A549 (cell line): ENCODE measurements around the gene FBF1. TPM values are rescaled to one million over a fixed set of nuclear protein-coding genes. Genes with fewer than 3 reads are reported as not detected.

Experiments
- ATAC-seq, 2 experiments: fragments of 200-7000 bp in 1 of 2; fragments of >200 bp in 1 of 2; cut with Nextera tagmentation in 1 of 2; cut with Tn5 transposase in 1 of 2; 3 replicates each; pipeline versions ENCODE4 v1.8.0 to v1.9.1; 2018 to 2020; ENCODE audit warnings: mild to moderate bottlenecking in 1 of 2, moderate library complexity in 1 of 2
- CTCF ChIA-PET: fragments of 300-600 bp; sonication (Branson Sonifier 250); formaldehyde crosslinking; extraction: SDS; loops from one replicate; lab custom pipeline; 2021; ENCODE audit warnings: antibody characterized with exemption, inconsistent platforms; lab: Yijun Ruan, JAX
- POLR2A ChIA-PET: fragments of 350-600 bp; formaldehyde crosslinking; extraction: SDS; loops from one replicate; lab custom pipeline; 2021; ENCODE audit warnings: antibody characterized with exemption, inconsistent platforms; lab: Yijun Ruan, JAX
- DNase-seq, 2 experiments: peaks; one replicate each; pipeline versions ENCODE4 v3.0.0 to v3.0.0-alpha.2; 2011 to 2016; ENCODE audit warnings: low read depth in 1 of 2, low spot score in 1 of 2
- FAIRE-seq: peaks from 2 replicates; lab custom pipeline; 2011; peaks lifted over from hg19 to GRCh38; lab: Jason Lieb, UNC
- H3K27ac ChIP-seq, 2 experiments: fragments of >200 bp; sonication (Bioruptor Twin); formaldehyde crosslinking; 3 replicates each; pipeline ENCODE4 v1.5.1; 2016 to 2017
- H3K4me1 ChIP-seq: fragments of >200 bp; sonication (Bioruptor Twin); formaldehyde crosslinking; 3 replicates; pipeline ENCODE4 v1.6.1; 2016
- H3K4me2 ChIP-seq: fragments of >200 bp; sonication (Bioruptor Twin); formaldehyde crosslinking; 3 replicates; pipeline ENCODE4 v1.6.1; 2016
- H3K4me3 ChIP-seq: fragments of >200 bp; sonication (Bioruptor Twin); formaldehyde crosslinking; 3 replicates; pipeline ENCODE4 v1.5.1; 2016
- H3K9me3 ChIP-seq: fragments of >200 bp; sonication (Bioruptor Twin); formaldehyde crosslinking; 3 replicates; pipeline ENCODE4 v1.6.1; 2016
- BCL3 ChIP-seq: fragments of >200 bp; sonication (Bioruptor Twin); formaldehyde crosslinking; IDR thresholded peaks from 3 replicates; pipeline ENCODE4 v1.6.1; 2016
- CBX2 ChIP-seq: fragments of 200-600 bp; sonication (generic); IDR thresholded peaks from 2 replicates; pipeline ENCODE4 v1.6.1; 2016; ENCODE audit warnings: low read depth, mild to moderate bottlenecking, borderline replicate concordance
- CHD2 ChIP-seq: fragments of 150-350 bp; IDR thresholded peaks from 2 replicates; pipeline ENCODE4 v1.6.1; 2014; ENCODE audit warnings: low read length; ENCODE audit not compliant: partially characterized antibody
- CHD4 ChIP-seq: fragments of 200-600 bp; sonication (generic); IDR thresholded peaks from 2 replicates; pipeline ENCODE4 v1.6.1; 2016; ENCODE audit warnings: antibody characterized with exemption, mild to moderate bottlenecking, borderline replicate concordance
- CTCF ChIP-seq: fragments of >200 bp; sonication (Bioruptor Twin); formaldehyde crosslinking; IDR thresholded peaks from 3 replicates; pipeline ENCODE4 v1.5.1; 2016
- EHF ChIP-seq: fragments of 250-450 bp; sonication (Bioruptor Pico); IDR thresholded peaks from 2 replicates; pipeline ENCODE4 v1.5.0; 2020; ENCODE audit warnings: mild to moderate bottlenecking
- FOSB ChIP-seq: fragments of 250-450 bp; sonication (Bioruptor Pico); IDR thresholded peaks from 2 replicates; pipeline ENCODE4 v1.5.0; 2020; ENCODE audit warnings: mild to moderate bottlenecking, moderate library complexity
- FOSL2 ChIP-seq, 2 experiments: fragments of 450-650 bp in 1 of 2; fragments of >200 bp in 1 of 2; sonication (Bioruptor Twin) in 1 of 2; formaldehyde crosslinking; IDR thresholded peaks; 2 replicates each; pipeline versions ENCODE4 v1.5.0 to v1.6.1; 2016 to 2020; ENCODE audit warnings: mild to moderate bottlenecking in 1 of 2, moderate library complexity in 1 of 2
- JUN ChIP-seq, 2 experiments: fragments of >200 bp; sonication (Bioruptor Twin); formaldehyde crosslinking; IDR thresholded peaks; 2 replicates in 1 of 2; 3 replicates in 1 of 2; pipeline ENCODE4 v1.6.1; 2016 to 2017
- MAFK ChIP-seq: fragments of 450-650 bp; IDR thresholded peaks from 2 replicates; pipeline ENCODE4 v1.6.1; 2014; ENCODE audit not compliant: partially characterized antibody
- MAX ChIP-seq: IDR thresholded peaks from 2 replicates; pipeline ENCODE4 v1.6.1; 2012
- MYC ChIP-seq: IDR thresholded peaks from 2 replicates; pipeline ENCODE4 v1.6.1; 2012; ENCODE audit warnings: mild to moderate bottlenecking, inconsistent platforms, low read length, improper control_type of control experiment, borderline replicate concordance
- NPAS2 ChIP-seq: fragments of 250-450 bp; sonication (Bioruptor Pico); IDR thresholded peaks from 2 replicates; pipeline ENCODE4 v1.8.0; 2022; ENCODE audit warnings: mild to moderate bottlenecking, moderate library complexity, borderline replicate concordance
- PHF8 ChIP-seq: fragments of 200-600 bp; sonication (generic); IDR thresholded peaks from 2 replicates; pipeline ENCODE4 v1.6.1; 2016; ENCODE audit warnings: low read depth, mild to moderate bottlenecking, antibody characterized with exemption, moderate library complexity, borderline replicate concordance
- POLR2A ChIP-seq: IDR thresholded peaks from 2 replicates; pipeline ENCODE4 v1.6.1; 2012; ENCODE audit warnings: mild to moderate bottlenecking, low read length
- RAD21 ChIP-seq, 2 experiments: fragments of >200 bp in 1 of 2; sonication (Bioruptor Twin) in 1 of 2; formaldehyde crosslinking in 1 of 2; IDR thresholded peaks in 1 of 2; conservative IDR thresholded peaks in 1 of 2; 2 replicates in 1 of 2; 3 replicates in 1 of 2; pipeline ENCODE4 v1.6.1; 2012 to 2018; ENCODE audit warnings: inconsistent platforms in 1 of 2
- REST ChIP-seq: fragments of 200-600 bp; sonication (generic); IDR thresholded peaks from 2 replicates; pipeline ENCODE4 v1.6.1; 2016; ENCODE audit warnings: antibody characterized with exemption, mild to moderate bottlenecking, moderate library complexity
- SMC3 ChIP-seq: fragments of >200 bp; sonication (Bioruptor Twin); formaldehyde crosslinking; IDR thresholded peaks from 3 replicates; pipeline ENCODE4 v1.6.1; 2018; ENCODE audit warnings: inconsistent platforms
- SREBF2 ChIP-seq: fragments of 450-650 bp; IDR thresholded peaks from 2 replicates; pipeline ENCODE4 v1.6.1; 2014; ENCODE audit warnings: mild to moderate bottlenecking, moderate library complexity
- WGBS: methylation state at CpG from one replicate; pipeline ENCODE4 v1.1.6; 2017; ENCODE audit errors: missing lambda C conversion rate; 5-methylcytosine and 5-hydroxymethylcytosine counted together
- polyA plus RNA-seq, 4 experiments: library from polyadenylated mRNA; depleted of rRNA in 3 of 4; stranded (reverse); fragments of >200 nt; fragmentation: RNase III in 1 of 4; extraction: RNeasy Plus Mini Kit Qiagen cat#74134 plus additional on column Dnase treatment in 1 of 4; gene quantifications; 2 replicates in 3 of 4; 3 replicates in 1 of 4; pipeline ENCODE4 v1.2.3, GENCODE V29; 2011 to 2017

Gene FBF1
- polyA plus RNA-seq, 2 of the 4 experiments (the other 2 are of a cell fraction), result 8.5 to 17.8 TPM

- H3K4me2 ChIP-seq, result peak within 1 kb of the TSS; percentile 99
- CTCF ChIA-PET, result interaction anchor here (0.7 to 22.8 kb wide), 33 partner anchors 8 to 383 kb away, joined by 3 to 513 read pairs (median 4); partner anchors contain the start of genes FBF1, MRPL38, TRIM47 and TSEN54
- TF ChIP-seq NPAS2 (no peak), JUN (IDR thresholded peaks at IDR 0.05) (peak; percentile 68 to 94; a peak in 3 of 5 replicates), CBX2 (no peak), MAFK (no peak), FOSB (no peak), PHF8 (peak; percentile 77; the same call in 1 of the 2 replicates), CTCF (peak; percentile 59), SMC3 (peak; percentile 40; the same call in 2 of the 3 replicates), CHD2 (no peak), EHF (CRISPR knock-in tag) (no peak), FOSL2 (IDR thresholded peaks at IDR 0.05) (peak; percentile 24; the same call in 1 of the 2 replicates), FOSL2 (CRISPR knock-in tag; IDR thresholded peaks at IDR 0.05) (peak; percentile 88), SREBF2 (no peak), MYC (peak; percentile 55; the same call in 1 of the 2 replicates), MAX (peak; percentile 88), REST (no peak), POLR2A (peak; percentile 95), CHD4 (no peak), RAD21 (conservative IDR thresholded peaks at IDR 0.05 in 1 of 2, IDR thresholded peaks at IDR 0.05 in 1 of 2) (peak; percentile 12 to 54; a peak in 3 of 5 replicates), BCL3 (peak; percentile 84)
- TF ChIP-seq, all 56 proteins: peak for 10
- WGBS, result 2% methylated on average over 13 of the region's 102 CpGs
- peak within 1 kb of the TSS; percentile 90 to 97 for H3K27ac ChIP-seq
- ATAC-seq, result peak; percentile 76 to 80
- peaks cover 17% of the 10 kb centered on the region for H3K4me1 ChIP-seq
- H3K4me3 ChIP-seq, result peak within 1 kb of the TSS; percentile 84
- no peak for FAIRE-seq
- peak; percentile 69 to 83 for DNase-seq
- no peaks in the 10 kb centered on the region for H3K9me3 ChIP-seq
- POLR2A ChIA-PET, result interaction anchor here (0.7 to 3.8 kb wide), 13 partner anchors 9 to 383 kb away, joined by 3 to 28 read pairs (median 5); partner anchors contain the start of genes ACOX1, TEN1, TRIM47 and UNK
Measured at GRCh38 chr17:75896415-75897159, 44.3 kb downstream of the FBF1 start, which contains the start of gene TRIM65. TSS of gene TRIM65 (minus strand) at chr17:75896951. CDS start at chr17:75896937, 14 bp downstream.
